Embryonic facial prominence (tissue), 1 donor: ENCODE data around the gene CAMK2B.

Source experiments
- DNase-seq: peaks from one replicate; pipeline ENCODE4 v3.0.0-alpha.2; 2016; ENCODE audit errors: extremely low spot score

The CAMK2B gene

GRCh38 chr7:44287488-44288380 lies 37.7 kb downstream of the CAMK2B start:
- DNase-seq: no peak

- DNase-seq: no peak
These were observed 38.5 kb downstream of the CAMK2B start for GRCh38 chr7:44286618-44287487.

- no peak for DNase-seq
These were observed 39.2 kb downstream of the CAMK2B start for GRCh38 chr7:44286182-44286617.

- no peak for DNase-seq
These were observed 39.8 kb downstream of the CAMK2B start for GRCh38 chr7:44285561-44285960.

DNA sequence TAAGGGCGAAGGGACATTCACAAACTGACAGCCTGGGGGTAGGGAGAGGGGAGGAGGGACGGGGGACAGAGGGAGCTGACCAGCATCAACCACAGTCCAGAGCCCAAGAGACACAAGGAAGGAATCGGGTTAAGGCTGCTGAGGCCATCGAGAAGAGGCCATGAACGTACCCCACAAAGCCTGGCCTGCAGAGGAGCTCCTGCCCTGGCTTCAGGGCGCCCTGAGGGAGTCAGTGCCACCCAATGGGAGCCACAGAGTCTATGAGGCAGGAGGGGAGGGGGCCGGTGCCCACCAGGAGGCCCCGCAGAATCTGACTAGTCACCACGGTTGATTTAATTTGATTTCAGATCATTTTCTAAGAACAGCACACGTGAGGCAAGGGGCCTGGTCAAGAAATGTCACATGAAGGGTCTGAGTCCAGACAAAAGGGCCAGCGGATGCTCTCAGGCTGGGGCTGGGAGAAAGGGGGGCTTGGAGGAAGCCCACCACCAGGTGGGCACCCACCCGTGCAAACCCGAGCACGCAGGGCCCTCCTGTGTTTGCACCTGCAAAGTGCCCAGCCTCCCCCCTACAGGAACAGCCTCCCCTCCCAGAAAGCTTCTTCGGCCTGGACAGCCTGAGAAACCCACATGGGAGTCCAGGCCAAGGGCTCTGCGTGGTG lies 40.4 kb downstream of the CAMK2B start:
- no peak for DNase-seq

DNA sequence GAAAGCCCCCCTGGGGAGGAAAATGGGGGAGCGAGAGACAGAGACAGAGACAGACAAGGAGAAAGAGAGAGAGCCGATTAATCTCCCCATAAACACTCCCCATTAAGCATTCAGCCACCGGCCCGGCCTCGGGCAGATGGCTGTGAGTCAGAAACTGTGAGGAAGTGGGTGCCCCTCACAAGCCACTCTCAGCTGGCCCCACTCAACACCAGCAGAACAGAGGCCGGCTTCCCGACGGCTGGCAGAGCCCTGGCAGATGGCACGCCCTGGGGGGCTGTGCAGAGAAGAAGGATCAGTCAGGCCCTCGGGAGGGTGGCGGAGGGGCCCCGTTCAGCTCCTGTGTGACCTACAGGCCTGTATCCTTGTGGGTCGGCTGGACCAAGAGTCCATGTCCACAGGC lies 41.2 kb downstream of the CAMK2B start:
- DNase-seq: no peak

DNA sequence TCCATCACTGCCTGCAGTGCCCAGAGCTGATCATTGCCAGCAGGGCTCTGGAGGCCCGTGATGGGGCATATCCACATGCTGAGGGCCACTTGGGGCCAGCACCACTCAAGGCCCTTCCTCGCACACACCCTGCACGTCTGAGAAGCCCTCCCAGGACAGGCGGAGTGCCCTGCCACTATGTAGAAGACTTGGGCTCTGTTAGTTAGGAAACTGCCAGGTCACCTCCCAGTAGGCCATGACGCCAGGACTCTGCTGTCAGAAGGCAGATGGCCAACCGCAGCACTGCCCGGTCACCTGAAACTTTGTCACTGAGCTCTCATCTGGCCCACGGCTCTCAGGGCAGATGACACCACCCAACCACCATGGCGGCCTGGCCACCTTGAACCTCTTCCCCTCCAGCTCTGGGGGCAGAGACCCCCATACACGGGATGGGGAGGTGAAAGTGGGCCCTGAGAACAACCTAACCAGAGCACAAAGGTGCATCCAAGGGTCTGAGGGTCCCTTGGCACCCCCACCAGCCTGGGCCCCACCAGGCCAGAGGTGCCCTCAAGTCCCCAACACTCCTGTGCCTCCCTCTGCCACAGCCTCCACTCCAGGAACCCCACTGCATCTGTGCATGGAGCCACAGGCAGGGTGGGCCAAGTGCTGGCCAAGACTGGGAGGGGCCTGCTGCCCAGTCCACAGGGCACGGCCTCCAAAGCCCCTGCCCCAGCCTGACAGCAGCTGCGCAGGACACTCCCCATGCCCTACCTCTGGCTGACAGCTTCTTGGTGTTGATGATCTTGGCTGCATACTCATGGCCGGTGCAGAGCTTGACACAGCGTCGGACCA lies 41.8 kb downstream of the CAMK2B start:
- no peak for DNase-seq

DNA sequence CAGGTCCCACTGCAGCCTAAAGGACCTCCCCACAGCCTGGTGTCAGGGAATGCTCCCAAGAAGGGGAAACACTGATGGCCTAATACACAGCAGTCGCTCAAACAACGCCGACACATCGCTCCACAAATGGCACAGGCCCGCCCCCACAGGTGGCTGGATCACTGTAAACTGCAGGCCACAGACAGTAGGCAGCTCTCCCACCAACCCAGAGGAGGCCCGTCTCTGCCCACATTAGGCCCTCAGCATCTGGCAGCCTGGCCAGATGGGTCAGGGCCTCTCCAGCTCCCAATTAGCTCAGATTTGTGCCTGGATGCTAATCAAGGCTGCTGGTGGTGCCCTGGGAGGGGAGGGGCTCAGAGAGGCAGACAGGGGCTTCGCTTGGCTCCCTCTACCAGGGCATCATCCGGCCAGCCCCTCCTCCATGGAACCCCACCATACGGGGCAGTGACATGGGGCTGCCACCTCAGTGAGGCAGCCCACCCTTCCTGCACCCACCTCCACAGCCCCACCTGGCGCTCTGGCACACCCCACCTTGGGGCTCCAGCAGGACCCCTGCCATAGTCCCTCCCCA lies 42.7 kb downstream of the CAMK2B start:
- no peak for DNase-seq

DNA sequence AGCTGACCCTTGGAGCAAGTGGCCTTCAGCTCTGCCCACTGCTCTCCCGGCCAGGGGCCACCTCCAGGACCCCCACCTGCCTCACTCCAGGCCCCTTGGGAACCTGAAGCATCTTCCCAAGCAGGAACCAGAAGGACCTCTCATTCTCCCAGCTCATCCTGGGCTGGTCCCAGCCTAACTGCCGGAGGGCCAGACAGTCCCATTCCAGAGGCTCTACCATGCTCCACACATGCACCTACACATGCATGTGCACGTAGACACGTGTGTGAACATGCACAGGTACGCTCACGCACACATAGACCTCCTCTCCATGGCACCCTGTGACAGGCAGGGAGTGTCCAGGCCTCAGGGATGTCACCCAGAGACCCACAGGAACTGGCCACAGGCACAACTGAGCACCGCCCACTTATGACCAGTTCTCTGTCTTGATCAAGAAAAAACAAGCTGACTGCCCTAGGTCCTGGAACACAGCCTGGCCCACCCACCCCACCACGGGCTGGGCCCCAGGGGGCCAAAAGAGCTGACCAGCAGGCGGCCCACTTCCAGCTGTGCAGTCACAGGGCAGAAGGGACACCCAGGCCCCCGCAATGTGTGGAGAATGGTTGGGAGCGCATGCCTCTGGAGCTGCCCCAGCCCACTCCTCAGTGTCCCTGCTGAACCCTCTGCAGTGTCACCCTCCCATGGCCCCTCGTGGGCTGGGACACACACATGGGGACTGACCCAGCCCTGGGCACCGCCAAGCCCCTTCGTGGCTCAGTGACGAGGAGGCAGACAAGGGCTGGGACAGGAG lies 43.4 kb downstream of the CAMK2B start:
- no peak for DNase-seq

DNA sequence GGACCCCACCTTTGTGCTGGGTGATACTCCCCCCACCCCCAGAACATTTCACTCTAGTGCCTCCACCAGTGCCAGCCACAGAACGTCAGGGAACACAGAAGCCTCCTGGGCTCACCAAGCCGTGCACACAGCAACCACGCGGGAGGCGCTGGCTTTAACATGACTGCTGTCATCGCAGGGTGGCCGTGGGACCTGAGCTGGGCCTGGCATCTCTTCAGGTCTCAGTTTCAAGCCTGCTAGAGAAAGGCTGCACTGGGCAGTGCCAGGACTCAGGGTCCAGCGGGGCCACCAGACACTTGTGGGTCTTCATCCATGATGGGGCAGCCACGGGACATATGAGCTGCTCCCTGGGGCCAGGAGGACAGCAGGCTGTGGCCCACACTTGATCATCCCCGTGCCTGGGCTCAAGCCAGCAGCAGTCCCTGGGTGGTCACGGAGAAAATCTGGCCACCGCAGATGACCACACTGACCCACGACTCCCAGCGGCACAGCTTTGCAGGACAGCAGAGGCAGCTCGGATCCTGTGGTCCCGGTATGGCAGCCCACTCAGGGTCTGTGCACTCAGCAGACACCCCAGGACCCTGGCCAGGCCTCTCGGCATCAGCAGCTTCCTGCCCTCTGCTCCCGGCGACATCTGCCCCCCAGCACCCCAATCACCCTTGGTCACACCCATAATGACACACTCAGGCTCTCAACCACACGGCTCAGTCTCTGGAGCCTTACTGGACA lies 44.2 kb downstream of the CAMK2B start:
- no peak for DNase-seq

DNA sequence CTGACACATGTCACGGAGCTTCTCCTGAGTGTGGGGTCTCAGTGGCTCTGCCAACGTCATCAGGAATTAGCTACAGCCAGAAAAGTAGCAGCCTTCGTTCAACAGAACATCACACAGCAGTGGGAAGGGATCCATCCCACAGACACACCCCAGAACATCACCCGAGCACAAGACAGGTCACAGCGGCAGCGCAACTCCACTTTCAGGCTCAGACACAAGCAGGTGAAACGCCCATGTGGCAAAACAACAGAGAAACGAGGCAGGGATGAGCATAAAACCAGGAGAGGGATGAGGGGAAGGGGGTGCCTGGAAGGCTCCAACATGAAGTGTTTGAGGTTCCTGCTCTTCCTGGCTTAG lies 44.8 kb downstream of the CAMK2B start:
- no peak for DNase-seq

DNA sequence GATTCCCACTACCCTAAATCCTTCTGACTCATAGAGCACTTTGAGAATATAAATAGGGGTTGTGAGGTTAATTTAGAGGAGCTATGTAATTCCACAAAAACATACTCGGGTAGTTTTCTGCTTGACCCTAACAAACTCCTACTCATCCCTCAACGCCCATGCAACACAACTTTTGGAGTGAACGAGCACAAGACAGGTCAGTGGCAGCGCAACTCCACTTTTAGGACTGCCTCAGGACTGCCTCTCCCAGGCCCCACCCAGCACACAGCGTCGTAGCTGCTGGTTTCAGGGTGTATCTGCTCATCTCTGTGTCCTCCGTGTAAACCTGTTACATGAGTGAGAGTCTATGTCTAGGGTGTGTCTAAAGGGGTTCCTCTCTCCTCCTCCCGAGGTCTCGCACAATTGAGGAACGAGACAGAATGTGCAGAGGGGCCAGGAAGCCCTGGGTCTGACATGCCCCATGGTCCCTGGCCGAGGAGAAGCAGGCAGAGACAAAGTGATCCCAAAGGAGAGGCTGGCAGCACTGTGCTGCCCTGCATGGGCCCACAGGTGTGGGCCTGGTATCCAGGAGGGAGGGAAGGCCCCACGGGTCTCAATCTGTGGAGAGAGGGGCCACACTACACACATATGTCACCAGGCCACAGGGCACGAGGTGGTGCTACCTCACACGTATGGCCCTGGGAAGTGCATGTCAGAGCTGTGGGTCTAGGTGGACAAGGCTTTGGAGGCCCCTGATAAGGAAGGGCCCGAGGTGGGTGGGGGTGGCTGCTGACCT lies 45.5 kb downstream of the CAMK2B start:
- DNase-seq: no peak

DNA sequence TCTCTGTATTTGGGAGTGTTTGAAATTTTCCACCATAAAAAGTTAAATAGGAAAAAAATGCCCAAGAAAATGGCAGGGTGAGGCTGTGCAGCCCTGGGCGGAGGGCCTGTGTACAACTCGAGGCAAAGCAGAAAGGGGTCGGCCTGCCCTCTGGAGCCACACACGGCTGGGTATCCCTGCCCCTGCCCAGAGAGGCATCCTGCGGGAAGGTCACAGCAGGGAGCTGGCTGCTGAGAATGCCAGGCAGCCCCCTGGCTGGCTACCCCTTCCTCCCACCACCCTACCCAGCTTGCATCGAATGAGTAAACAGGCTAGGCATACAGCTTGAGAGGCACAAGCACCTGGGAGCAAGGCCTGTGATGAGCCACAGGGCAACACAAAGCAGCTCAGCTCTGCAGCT lies 46.1 kb downstream of the CAMK2B start:
- no peak for DNase-seq

DNA sequence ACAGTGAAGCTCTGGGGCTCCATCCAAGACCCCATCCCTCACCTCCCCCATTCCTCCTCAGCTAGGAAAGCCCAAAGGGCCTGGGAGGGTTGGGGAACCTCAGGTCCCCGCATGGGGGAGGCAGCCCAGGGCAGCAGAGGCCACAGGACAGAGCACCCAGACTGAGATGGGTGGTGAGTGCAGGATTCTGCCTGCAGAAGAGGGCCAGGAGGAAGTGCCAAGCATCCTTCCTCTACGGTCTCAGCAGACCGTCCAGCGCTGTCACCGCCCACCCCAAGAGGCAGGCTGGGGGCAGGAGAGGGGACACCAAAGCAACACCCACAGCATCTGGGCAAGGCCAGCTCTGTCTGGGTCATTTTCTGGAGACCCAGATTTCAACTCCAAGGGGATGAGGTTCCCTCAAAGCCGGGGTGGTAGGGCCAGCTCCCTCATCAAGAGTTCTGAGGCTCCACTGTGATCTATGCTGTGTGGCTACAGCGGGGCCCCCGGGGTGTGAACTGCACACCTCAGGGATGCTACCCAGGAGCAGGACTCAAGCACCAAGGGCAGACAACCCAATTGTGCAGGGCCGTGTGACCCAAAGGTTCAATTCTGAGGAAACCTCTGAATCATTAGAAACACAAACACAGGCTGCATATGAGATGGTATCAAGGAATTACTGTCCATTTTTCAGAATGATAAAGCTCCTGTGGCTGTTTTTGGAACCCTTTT lies 46.8 kb downstream of the CAMK2B start:
- DNase-seq: no peak

DNA sequence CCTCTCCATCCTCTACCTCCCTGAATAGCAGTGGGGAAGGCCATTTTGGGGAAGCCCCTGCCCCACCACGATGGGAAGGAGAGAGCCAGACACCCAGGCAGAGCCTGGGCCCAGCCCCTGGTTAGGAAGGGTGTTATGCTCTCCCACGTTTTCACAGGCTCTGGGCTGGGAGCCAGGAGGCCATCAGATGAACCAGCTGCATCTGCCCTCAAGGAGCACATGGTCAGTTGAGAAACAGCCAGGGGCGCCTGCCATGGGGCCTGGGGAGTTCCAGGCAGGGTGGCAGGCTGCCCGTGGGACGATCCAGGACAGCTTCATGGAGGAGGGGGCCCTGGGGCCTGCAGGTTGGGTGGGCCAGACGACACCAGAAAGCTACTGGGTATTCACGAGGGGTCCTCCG lies 47.5 kb downstream of the CAMK2B start:
- DNase-seq: no peak

DNA sequence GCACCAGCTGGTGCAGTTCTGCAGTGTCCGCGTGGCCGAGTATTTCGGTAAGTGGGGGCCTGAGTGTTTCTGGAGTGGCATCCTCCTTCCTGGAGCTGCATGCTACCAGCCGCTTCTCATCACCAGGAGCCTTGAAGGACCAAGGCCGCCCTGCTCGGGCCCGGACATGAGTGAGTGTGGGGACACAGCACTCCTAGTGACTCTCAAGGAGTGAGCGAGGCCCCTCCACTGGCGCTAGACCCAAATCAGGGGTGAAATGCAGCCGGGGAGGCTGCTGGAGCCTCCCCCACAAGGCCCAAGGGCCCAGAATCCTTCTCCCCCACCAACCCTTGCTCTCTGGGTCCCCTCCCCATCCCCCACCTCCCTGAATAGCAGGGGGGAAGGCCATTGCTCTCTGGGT lies 48.0 kb downstream of the CAMK2B start:
- DNase-seq: no peak

DNA sequence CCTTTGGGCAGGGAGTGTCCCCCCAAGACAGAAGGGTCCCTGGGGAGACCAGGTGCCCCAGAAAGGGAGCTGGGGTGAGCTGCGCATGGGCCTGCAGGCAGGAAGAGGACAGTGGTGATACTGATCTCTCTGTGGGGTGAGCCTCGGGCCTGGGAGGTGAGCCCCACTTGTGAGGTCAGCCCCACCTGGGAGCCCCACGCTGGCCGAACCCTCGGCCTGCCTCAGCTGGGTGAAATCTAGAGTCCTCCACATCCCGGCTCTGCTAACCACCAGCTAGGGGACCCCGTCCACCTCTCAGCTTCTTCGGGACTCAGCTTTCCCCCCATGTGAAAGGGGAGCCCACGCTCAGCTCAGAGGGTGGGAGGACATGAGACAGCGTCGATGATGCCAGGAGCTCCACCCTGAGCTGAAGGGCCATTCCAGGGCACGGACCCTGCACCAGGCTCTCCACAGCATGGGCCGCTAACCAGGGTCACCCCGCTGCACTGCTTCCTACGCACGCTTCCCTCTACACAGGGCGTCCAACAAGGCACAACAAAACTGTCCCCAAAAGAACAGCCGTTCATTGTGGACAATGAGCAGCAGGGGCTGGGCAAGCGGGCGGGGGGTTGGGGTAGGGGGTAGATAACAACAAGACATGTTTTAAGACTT lies 48.7 kb downstream of the CAMK2B start:
- DNase-seq: no peak
